Activated CD4-positive, alpha-beta T cell treated with anti-CD3 and anti-CD28 coated beads for 1 hour (primary cell): Measurements from ENCODE around the gene ENPP7.

Source experiments
- DNase-seq: peaks from one replicate; pipeline ENCODE4 v3.0.0-alpha.2; 2020

The ENPP7 gene

DNA sequence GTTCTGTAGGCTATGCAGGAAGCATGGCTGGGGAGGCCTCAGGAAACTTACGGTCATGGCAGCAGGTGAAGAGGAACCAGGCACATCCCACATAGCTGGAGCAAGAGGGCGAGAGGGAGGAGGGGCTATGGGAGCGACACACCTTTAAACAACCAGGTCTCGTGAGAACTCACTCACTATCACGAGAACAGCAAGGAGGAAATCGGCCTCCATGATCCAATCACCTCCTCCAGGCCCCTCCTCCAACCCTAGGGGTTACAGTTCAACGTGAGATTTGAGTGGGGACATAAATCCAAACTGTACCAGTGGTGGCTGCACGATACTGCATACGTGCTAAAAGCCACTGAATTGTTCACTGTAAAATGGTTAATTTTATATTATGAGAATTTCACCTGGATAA, 26.1 kb upstream of the ENPP7 start:
- DNase-seq = no peak

DNA sequence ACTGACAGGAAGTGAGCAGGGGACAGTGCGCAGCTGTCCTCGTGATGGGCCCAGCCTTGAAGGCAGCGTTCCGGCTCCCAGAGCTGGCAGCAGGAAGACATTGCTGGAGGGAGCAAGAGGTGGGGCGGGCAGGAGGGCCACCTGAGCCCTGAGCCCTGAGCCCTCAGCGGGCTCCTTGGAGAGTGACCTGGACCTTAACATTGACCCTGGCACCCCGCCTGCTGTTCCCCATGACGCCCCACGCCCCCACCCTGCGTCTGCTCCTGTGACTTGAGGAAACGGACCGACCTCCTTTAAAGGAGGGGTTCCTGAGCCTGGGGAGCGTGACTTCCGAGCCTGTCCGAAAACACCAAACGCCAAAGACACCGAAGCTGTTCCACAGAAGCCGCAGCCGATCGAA, 25.1 kb upstream of the ENPP7 start:
- DNase-seq = no peak

DNA sequence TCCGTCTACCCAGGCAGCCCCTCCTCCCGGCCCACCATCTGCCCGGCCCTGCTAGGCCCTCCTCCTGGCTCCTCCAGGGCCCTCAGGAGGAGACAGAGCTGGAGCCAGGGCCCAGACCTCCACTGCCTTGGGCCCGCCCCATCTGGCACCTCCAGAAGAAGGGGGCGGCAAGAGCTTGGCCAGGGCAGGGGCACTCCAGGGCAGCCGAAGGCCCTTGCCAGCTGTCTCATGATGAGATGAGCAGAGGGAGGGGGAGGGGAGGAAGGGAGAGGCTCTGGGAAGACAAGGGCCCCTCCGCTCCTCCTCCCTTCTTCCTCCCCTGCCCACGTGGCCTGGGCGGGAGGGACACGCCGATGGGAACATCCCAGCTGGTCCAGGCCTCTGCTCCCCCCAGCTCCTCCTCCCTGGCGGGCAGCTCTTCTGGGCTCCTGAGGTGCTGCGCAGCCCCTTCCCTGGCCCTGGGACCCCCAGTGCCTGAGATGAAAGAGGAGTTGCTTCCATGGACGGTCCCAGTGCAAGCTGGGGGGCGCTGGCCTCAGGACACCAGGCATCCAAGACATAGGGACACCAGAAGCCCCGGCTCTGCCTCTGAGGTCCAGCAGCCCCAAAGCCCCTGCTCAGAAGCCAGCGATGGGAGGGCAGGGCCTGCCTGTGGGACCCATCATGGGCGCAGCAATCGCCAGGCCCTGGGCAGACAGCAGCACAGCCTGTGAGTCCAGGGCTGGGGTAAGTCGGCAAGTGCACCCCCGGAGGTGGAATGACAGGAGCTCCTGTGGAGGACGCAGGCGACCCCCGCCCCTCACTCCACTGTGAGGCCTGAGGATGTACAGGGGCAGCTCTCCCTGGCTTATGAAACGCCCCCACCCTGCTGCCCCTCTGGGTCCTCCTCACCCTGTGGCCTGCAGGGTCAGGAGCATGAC, 23.6 kb upstream of the ENPP7 start:
- no peak for DNase-seq

DNA sequence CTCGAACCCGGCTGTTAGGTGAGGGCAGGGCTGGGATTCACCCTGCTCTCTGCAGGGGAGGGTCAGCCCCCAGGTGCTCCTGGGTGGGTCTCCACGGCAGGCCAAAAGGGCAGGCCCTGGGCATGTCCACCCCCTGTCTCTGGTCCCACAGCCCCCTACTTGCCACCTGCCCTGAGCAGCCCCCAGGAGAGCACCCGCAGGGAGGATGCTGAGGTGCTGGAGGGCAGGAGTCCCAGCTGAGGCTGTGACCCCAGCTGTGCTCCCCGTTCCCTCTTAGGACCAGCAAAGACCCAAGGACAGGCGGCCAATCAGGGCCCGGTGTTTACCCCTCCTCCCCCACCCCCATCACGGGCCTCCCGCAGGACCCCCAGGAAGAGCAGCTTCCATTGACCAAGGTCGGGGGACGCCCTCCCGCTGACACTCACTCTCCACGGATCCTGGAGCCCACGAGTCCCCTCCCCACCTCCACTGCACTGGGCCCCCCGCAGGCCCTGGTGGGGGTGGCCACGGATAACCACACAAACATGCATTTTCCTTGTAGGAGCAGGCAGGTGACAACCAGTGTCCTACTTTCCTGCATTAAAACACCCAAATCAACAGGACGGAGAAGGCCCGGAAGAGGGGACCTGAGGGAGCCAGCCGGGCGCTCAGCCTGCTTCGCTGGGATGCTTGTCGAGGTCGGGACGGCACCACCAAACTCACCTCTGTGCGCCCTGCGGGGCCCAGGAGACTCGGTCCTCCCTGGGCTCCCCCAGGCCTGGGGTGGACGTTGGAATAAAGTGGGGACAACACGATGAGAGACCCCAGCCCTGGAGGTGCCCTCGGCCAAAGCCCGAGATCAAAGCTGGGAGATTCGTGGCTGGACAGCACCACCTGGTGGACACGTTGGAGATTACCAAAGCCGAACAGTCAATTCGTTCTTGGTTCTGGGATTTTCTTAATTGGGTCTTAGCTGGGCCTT, 22.5 kb upstream of the ENPP7 start:
- DNase-seq = peak; percentile 39

DNA sequence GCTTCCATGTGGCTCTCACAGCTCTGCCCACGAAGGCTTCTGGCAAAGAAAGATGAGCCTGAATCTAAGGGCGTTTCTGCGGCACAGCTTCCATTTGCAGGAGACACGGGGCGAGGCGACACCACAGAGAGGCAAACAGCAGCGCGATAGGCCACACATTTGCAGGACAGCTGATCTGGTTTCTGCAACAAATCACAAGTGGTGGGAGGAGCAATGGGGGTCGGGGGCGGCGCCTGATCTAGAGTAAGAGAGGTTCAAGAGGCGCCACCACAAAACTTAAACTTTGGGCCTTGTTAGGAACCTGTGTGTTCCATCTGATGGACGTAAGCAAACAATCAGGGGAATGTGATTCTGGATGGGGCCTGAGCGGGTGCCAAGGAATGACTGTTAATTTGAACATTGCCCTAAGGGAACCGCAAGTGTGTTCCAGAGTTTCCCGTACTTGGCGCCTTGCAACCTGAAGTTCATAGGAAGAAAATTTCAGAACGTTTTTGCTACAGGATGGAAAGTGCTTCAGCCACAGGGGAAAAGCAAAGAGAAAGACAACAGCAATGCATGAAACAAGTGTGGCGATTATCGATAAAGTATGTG, 18.9 kb upstream of the ENPP7 start:
- no peak for DNase-seq

DNA sequence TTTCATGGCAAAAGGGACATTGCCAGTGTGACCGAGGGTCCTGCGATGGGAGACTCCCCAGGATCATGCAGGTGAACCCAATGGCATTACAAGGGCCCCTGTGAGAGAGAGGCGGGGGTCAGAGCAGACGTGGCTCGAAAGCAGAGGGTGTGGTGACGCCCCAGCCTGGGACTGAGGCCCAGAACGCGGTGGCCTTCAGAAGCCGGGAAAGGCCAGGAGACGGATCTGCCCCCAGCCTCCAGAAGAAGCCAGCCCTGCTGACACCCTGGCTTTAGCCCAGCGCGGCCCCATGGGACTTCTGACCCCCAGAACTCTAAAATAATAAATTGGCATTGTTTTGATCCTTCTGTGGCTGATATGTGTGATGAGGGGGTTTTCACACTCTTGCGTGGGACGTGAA, 17.4 kb upstream of the ENPP7 start:
- no peak for DNase-seq

DNA sequence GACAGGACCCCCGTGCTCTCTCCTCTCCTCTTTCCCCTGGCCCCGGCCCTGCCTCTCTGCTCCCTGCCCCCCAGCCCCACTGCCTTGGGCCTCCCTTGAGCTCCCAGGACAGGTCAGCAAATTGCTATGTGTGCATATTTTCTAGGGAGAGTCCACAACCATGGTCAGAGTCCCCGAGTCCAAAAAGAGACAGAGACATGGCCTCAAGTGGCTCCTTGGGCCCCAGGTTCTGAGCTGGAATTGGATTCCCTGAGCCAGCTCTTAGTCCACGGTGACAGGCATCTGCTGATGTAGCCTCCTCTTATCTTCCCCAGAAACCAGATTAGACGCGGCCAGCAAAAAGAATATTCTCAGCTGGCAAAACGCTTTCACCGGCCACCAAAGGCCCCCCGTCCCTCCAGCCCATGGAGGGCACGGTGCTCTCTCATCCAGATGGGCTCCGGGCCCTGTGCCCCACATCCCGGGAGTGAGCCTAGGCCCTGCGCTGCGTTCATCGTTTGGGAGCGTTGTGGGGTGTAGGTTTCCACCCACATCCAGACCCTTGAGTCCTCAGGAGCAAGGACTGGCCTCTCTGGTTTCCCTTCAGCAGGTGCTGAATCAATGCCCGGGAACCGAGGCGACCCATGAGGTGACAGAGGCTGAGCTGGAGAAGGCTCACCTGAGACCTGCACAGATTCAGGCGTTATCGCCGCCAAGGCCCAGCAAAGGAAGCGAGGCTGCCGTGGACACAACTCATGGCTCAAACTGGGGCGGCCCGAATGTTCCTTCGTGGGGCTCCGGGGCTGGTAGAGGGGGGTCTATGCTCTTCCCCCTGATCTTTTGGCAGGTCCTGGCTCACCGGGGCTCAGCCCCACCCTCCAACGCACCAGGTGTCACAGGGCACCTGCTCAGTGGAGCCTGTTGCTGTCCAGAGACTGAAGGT, 16.3 kb upstream of the ENPP7 start:
- no peak for DNase-seq

DNA sequence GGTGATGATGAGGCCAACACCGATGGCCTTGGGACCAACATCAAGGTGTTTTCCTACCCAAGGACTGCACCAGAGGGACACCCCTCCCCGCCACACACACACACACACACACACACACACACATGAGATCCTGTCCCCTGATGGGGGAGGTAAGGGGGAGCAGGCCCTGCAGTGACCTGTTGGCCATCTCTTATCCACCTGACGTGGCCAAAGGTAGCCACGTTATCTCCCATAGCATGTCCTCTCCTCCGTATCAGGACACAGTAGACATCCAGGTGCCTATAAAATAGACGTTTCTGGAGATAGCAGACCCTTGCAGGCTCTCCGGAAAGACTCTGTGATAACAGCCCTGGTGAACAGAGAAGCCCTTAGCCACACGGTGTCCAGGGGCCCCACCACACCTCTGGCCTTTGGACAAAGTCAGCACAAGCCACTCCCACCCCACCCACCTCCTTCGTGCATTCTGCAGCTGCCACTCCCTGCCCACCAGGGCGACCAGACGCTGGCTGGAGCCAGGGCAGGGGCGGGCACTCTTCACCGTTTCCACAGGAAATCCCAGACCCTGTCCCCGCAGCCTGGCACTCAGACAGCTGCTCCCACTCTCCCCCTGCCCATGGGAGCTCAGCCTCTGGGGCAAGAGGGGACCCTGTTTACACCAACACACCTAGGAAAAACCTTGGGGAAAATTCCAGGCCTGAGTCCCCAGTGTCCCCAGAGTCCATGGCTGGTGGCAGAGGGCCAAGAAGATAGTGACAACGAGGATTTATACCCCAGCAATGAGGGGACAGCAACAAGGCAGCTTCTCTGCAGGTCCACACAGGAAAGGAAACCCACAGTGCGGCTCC, 15.4 kb upstream of the ENPP7 start:
- no peak for DNase-seq

DNA sequence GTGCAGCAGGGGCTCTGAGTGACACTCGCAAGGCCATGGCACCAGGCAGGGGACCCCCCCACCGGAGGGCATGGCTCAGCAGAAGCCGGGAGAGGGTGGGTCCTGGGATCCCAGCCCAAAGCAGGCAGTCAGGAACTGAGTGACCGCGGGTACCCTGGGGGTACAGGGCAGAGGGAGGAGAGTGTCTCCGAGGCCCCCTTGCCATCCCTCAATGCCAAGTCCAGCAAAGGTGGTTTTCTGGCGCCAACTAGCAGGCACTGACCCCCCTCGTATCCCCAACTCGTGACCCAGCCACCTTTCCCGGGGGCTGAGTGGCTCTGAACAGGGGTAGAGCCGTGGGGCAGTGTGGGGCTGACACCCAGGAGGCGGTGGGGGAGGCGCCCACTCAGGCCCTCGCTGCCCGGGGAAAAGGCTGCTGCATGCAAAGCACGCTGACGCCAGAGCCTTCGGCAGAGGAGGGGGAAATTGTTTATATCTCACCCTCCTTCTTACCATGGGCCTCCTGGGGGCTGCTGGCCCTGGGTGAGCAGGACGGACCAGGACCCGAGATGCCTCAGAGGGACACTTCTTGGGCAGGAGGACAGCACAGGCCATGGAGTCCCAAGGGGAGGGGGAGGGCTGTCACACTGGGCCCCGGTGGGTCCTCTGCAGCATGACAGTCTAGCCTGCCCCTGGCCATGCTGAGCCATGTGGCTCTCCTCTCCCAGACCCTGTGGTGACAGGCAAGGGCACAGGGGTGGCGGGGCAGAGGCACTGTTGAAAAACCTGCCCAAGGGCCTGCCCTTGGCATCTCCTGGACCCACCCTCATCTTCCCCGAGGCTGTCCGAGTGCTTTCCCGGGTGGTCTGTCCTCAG, 14.6 kb upstream of the ENPP7 start:
- DNase-seq = no peak

DNA sequence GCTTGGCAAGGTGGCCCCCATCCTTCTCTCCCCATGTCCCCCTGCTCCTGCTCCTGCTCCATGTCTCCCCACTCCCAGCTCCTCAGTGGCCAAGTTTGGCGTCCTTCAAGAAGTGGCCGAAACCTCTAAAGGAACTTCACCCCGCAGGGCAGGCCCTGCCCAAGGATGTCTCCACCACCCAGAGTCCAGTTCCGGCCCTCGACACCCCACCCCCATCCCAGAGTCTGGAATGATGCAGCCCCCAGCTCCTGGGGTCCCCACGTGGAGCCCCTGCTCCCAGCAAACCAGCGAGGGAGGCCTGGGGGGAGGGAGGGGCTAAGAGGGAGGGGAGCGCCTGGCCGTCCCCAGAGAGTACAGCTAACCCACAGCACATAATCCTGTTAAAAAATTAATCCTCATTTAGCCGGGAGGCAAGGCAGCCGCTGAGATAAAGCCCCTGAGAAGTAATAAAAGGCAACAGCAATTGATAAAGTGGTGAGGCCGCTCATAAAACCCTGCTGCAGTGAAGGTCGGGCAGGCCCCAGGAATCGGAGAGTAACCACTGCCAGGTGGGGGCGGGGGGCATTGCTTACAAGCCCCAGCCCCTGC, 9.9 kb upstream of the ENPP7 start:
- no peak for DNase-seq

DNA sequence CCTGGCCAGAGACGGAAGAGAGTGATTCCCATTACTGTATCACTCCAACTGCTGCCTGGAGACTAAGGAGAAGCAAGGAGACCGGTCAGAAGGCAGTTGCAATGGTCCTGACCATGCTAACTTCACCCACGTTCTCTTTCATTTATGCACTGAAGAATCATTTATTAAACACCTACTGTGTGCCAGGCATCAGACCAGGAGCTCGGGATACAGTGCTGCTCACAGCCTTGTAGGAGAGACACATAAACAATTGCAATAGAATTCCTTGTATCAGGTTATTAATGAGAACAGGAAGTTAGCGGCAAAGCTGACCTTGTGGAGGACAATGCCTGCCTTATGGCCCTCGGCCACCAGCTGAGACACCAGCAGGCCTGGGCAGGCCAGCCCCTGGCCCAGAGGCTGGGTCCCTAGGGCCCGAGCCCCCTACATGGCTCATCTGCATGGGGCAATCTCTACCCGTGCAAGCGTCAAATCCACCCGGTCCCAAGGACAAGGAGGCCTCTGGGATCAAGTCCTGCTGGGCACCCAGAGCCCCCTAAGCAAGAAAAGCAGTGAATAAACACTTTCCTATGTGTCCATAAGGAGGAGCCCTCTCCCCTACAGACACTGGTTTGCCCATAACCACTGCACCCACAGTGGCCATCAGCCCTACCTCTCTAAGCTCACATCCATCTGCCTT, 8.6 kb upstream of the ENPP7 start:
- no peak for DNase-seq

DNA sequence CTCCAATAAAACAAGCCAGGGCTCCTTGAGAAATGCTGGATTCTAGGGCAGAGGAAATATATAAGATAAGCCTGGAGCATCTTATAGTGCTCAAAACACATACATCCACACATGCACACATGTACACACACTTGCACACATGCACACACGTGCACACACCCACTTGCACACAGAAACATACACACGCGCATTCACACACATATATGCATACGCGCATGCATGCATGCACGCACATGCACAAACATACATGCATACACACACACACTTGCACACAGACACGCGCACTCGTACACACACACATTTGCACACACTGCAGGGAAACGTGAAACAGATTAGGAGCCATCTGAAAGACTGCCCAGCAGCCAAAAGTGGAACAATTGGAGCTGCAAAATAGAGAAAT, 8.0 kb upstream of the ENPP7 start:
- no peak for DNase-seq

DNA sequence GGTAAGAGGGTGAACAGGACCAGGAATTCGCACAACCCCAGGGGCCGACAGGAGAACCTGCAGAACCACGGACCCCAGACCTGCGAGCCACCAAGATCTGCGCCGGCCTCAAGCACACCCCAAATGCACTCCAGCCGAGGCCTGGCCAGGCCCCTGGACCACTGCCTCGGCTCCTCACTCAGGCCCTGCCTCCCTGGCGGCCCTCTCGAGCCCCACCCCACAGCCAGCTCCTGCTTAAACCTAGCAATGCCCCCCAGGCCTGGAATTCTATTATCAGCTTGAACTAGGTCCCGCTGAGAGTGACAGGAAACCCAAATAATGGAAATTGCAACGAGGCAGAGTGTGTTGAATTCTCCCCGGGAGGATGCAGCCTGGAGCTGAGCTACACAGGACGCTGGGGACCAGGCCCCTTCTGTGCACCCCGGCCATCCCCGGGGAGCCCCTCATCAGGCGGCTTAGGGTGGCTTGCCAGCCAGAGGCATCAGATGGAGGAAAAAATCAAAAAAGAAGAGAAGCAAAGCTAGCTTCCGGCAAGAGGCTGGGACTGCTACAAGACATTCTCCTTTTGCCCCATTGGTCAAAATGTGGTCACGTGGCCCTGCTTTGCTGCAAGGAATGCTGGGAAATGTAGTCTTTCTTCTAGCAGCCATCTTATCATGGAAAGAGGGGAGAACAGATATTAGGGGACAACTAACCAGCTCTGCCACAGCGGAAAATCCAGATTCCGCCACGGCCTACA, 2.4 kb upstream of the ENPP7 start:
- peak; percentile 74 for DNase-seq

DNA sequence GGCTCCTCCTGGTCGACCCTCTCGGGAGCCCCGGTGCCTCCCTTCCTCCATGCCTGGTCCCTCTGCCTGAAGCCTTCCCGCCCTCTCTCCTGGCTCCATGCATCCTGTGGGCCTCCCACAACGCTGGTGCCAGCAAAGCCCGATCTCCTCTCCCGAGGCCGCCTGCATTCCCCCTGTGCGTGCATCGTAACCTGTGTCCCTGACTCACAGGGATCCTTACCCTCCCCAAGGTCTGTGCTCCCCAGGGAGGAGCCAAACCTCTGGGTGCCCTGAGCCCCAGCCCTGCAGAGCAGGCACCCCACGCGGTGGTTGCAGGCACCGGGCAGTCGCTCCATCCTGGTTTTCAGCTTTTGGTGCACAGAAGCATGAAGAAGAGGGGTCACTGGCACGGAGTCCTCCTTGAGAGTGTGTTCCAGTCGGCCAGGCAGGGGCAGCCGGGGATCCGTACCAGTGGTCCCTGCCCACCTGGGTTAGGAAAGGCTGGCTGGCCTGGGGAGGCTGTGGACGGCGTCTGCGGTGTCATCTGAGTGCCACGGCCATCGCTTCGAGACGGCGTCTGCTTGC, 1.8 kb upstream of the ENPP7 start:
- no peak for DNase-seq

DNA sequence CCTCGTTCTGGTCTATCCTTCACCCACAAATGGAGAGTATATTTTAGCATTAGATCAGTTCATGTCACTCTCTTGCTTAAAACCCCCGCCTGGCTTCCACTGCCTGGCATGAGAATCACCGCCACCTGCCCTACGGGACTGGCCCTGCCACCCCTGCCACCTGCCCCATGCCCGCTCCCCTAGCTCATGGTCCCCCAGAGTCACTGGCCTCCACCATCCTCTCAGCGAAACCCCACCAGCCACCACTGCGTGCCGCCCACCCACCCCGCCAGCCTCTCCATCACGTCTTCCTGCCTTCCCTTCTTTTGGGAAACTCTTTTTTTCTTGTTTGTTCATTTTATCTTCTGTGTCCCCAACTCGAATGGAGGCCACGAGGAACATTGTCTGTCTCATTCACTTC, 982 bp upstream of the ENPP7 start:
- no peak for DNase-seq

DNA sequence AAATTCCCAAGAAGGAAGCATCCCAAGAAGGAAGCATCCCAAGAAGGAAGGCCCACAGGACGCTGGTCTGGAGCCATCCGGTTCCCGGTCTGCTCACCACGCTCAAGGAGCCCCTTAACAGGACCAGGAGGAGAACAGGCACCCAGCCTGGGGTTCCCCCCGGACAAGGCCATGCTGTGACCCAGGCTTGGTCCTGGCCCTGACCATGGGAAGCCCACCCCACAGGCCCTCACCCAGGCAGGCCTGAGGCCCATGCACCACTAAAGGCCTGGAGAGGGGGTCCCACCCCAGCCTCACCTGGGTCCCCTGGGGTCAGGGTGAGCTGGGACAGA, 340 bp upstream of the ENPP7 start:
- no peak for DNase-seq

DNA sequence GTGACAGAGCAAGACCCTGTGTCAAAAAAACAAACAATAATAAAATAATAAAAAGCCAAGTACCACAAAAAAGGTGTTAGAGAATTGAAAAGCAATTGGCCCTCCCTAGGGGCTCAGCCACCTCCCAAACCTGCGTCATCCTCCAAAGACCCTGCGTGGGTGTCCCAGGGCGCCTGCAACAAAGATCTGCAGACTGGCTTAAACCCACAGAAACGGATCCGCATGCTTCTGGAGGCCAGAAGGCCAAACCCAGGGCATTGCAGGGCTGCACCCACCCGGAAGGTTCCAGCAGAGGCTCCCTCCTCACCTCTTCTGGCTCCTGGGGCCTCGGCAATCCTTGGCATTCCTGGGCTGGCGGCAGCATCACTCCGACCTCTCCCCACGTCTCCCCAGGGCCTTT, 1.5 kb downstream of the ENPP7 start:
- no peak for DNase-seq
